Neutrophil (primary cell): ENCODE data around the gene EP400.
"Not testable (repeated sequence)": the region's sequence is repeated elsewhere in the genome, so short reads cannot be mapped to it uniquely, and the experiment has no call there.

Experiments
- H3K27ac ChIP-seq: fragments of 200-600 bp; sonication (generic); 2 replicates; pipeline ENCODE4 v1.5.1; 2016; ENCODE audit warnings: mild to moderate bottlenecking, moderate library complexity
- H3K27me3 ChIP-seq: fragments of 200-600 bp; sonication (generic); 2 replicates; pipeline ENCODE4 v1.6.0; 2016; ENCODE audit warnings: mild to moderate bottlenecking
- H3K36me3 ChIP-seq: fragments of 200-600 bp; sonication (generic); 2 replicates; pipeline ENCODE4 v1.5.1; 2017
- H3K4me1 ChIP-seq, 2 experiments: fragments of 200-600 bp in 1 of 2; sonication (generic) in 1 of 2; 1 replicate in 1 of 2; 2 replicates in 1 of 2; pipeline versions ENCODE4 v1.5.1 to v1.6.1; 2013 to 2016; ENCODE audit warnings: low read depth in 1 of 2, low read length in 1 of 2, mild to moderate bottlenecking in 1 of 2, moderate library complexity in 1 of 2; ENCODE audit not compliant: control insufficient read depth in 1 of 2, insufficient read depth in 1 of 2
- H3K4me3 ChIP-seq, 2 experiments: fragments of 200-600 bp in 1 of 2; sonication (generic) in 1 of 2; 1 replicate in 1 of 2; 2 replicates in 1 of 2; pipeline ENCODE4 v1.5.1; 2013 to 2016; ENCODE audit warnings: low read depth in 1 of 2, low read length in 1 of 2, mild to moderate bottlenecking in 1 of 2, moderate library complexity in 1 of 2
- H3K9me3 ChIP-seq: fragments of 200-600 bp; sonication (generic); 2 replicates; pipeline ENCODE4 v1.5.1; 2016
- TF ChIP-seq, protein P1 (sequence below): fragments of 200-600 bp; sonication (generic); IDR thresholded peaks from 2 replicates; pipeline ENCODE4 v1.5.1; 2016; ENCODE audit warnings: antibody characterized with exemption

Gene EP400

DNA sequence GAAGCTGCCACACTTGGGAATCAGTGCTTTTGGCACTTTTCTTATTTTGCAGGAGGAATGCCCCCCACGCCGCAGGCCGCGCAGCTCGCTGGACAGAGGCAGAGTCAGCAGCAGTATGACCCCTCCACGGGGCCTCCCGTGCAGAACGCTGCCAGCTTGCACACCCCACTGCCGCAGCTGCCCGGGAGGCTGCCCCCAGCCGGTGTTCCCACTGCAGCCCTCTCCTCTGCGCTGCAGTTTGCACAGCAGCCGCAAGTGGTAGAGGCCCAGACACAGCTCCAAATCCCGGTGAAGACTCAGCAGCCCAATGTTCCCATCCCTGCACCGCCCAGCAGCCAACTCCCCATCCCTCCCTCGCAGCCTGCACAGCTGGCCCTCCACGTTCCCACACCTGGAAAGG, 32.3 kb downstream of the EP400 start:
- Histone ChIP-seq H3K4me3 (no peak overlapping the region), H3K4me1 (peaks cover 29 to 33% of the 10 kb centered on the region in 2 experiments), H3K27me3 (no peaks in the 10 kb centered on the region), H3K27ac (no peak overlapping the region), H3K9me3 (no peaks in the 10 kb centered on the region), H3K36me3 (peaks cover 27% of the 10 kb centered on the region)
- TF ChIP-seq, protein P1, sequence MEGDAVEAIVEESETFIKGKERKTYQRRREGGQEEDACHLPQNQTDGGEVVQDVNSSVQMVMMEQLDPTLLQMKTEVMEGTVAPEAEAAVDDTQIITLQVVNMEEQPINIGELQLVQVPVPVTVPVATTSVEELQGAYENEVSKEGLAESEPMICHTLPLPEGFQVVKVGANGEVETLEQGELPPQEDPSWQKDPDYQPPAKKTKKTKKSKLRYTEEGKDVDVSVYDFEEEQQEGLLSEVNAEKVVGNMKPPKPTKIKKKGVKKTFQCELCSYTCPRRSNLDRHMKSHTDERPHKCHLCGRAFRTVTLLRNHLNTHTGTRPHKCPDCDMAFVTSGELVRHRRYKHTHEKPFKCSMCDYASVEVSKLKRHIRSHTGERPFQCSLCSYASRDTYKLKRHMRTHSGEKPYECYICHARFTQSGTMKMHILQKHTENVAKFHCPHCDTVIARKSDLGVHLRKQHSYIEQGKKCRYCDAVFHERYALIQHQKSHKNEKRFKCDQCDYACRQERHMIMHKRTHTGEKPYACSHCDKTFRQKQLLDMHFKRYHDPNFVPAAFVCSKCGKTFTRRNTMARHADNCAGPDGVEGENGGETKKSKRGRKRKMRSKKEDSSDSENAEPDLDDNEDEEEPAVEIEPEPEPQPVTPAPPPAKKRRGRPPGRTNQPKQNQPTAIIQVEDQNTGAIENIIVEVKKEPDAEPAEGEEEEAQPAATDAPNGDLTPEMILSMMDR: no peak

DNA sequence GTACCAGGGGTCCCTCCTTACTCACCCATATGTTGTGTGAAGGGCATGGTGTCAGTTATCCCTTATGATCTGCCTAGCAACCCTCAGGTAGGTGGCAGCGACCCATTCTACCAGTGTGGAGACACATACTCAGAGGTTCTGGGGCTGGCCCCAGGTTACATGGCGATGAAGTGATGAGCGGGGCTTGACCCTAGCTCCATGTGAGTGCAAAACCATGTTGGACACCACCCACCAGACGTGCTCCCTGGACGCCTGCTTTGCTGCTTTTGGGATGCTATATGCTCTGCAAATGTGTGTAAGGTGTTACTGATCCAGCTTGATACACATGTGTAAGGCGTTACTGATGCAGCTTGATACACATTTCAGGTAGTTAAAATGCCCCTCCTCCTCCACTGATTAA, 33.3 kb downstream of the EP400 start:
- Histone ChIP-seq H3K4me1 (peaks cover 32 to 35% of the 10 kb centered on the region in 2 experiments), H3K36me3 (peaks cover 27% of the 10 kb centered on the region), H3K9me3 (no peaks in the 10 kb centered on the region), H3K4me3 (no peak overlapping the region), H3K27ac (peak overlapping the region; percentile 85), H3K27me3 (no peaks in the 10 kb centered on the region)
- TF ChIP-seq, protein P1: no peak

DNA sequence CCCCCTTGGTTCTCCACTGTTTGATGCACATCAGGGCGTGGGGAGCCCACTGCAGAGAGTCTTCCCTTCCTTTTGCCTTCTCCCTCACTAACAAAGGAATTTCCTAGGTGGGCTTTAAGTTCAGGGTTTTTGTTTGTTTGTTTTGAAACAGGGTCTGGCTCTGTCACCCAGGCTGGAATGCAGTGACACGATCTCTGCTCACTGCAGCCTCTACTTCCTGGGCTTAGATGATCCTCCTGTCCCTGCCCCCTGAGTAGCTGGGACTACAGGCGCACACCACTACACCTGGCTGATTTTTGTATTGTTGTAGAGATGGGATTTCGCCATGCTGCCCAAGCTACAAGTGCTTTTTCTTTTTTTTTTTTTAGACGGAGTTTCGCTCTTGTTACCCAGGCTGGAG, 33.8 kb downstream of the EP400 start:
- Histone ChIP-seq H3K36me3 (peaks cover 30% of the 10 kb centered on the region), H3K4me3 (no peak overlapping the region), H3K27me3 (no peaks in the 10 kb centered on the region), H3K27ac (peak overlapping the region; percentile 85), H3K4me1 (peaks cover 32 to 35% of the 10 kb centered on the region in 2 experiments), H3K9me3 (no peaks in the 10 kb centered on the region)
- TF ChIP-seq, protein P1: no peak

DNA sequence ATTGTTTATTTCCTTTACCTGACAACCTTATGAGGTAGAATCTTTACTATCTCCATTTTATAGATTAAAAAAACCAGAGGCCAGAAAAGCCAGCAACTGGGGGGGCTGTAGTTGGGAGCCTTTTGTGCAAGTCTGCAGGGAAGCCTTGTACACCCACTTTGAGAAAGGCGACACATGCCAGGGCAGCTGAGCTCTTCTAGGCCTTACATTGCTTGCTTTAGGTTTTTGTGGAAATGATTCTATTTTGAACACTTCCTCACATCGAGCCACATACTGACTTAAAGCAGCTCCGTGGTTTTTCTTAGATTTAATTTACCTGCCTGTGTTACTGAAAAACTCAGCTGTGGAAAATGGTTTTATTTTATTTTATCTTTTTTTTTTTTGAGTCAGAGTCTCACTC, 34.6 kb downstream of the EP400 start:
- Histone ChIP-seq H3K9me3 (no peaks in the 10 kb centered on the region), H3K36me3 (peaks cover 36% of the 10 kb centered on the region), H3K4me1 (peaks cover 32 to 35% of the 10 kb centered on the region in 2 experiments), H3K27me3 (no peaks in the 10 kb centered on the region), H3K27ac (peak overlapping the region; percentile 85), H3K4me3 (peak overlapping the region; percentile 58 to 73)
- TF ChIP-seq, protein P1: no peak

DNA sequence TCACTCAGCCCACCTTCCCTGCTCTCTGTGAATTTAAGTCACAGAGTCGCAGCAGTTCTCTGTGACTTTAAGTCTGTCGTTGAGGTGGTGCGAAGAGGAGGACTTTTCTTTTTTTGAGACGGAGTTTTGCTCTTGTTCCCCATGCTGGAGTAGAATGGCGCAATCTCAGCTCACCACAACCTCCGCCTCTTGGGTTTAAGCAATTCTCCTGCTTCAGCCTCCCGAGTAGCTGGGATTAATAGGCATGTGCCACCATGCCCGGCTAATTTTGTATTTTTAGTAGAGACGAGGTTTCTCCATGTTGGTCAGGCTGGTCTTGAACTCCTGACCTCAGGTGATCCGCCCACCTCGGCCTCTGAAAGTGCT, 35.8 kb downstream of the EP400 start:
- Histone ChIP-seq H3K36me3 (peaks cover 42% of the 10 kb centered on the region), H3K27ac (peak overlapping the region; percentile 85), H3K4me3 (peak overlapping the region; percentile 58 to 73), H3K4me1 (peaks cover 32 to 35% of the 10 kb centered on the region in 2 experiments)
- H3K27me3 ChIP-seq, H3K9me3 ChIP-seq: not testable (repeated sequence)

DNA sequence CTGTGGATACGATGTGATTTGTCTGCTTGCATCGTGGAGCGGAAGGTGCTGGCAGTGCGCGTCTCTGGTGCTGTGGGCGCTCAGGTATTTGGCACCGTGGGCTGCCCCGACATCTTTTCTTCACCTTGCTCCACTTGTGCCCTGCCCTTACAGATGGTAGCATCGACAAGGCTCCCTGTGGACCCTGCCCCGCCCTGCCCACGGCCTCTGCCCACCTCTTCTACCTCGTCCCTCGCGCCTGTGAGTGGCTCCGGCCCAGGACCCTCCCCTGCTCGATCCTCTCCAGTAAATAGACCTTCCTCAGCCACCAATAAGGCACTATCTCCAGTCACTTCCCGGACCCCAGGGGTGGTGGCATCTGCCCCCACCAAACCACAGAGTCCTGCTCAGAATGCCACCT, 36.6 kb downstream of the EP400 start:
- Histone ChIP-seq H3K9me3 (no peaks in the 10 kb centered on the region), H3K4me1 (peaks cover 32 to 35% of the 10 kb centered on the region in 2 experiments), H3K4me3 (no peak overlapping the region), H3K27ac (peak overlapping the region; percentile 85), H3K27me3 (no peaks in the 10 kb centered on the region), H3K36me3 (peaks cover 42% of the 10 kb centered on the region)
- TF ChIP-seq, protein P1: no peak
